HCT116 (cell line): ENCODE results near the gene TMEM237. TPM values are rescaled to one million over a fixed set of nuclear protein-coding genes. Genes with fewer than 3 reads are reported as not detected.

ENCODE experiments used
- ATAC-seq: fragments of 200-7000 bp; cut with Tn5 transposase; 2 replicates; pipeline ENCODE4 v1.9.1; 2020; ENCODE audit warnings: mild to moderate bottlenecking, moderate library complexity
- BruUV-seq: library from RNA; stranded (reverse); fragments of 400-500 nt; replicated peaks from 2 replicates; lab custom pipeline; 2021; lab: Mats Ljungman, UMichigan
- CTCF ChIA-PET: fragments of 300-600 bp; sonication (Branson Sonifier 250); formaldehyde crosslinking; loops from one replicate; lab custom pipeline; 2021; ENCODE audit warnings: antibody characterized with exemption; lab: Charles Lee
- POLR2A ChIA-PET: fragments of 300-600, 350-600 bp; sonication (Branson Sonifier 250); formaldehyde crosslinking; loops from one replicate; lab custom pipeline; 2021; ENCODE audit warnings: antibody characterized with exemption; lab: Charles Lee
- RAD21 ChIA-PET, 2 experiments: fragments of 300-600 bp; sonication (Branson Sonifier 250); formaldehyde crosslinking; loops; one replicate each; lab custom pipeline; 2023; ENCODE audit warnings: low total read pairs in 2 of 2; ENCODE audit not compliant: uncharacterized antibody in 2 of 2, unreplicated experiment in 2 of 2, low non-redundant PET in 1 of 2; lab: Charles Lee
- DNase-seq: peaks from one replicate; pipeline ENCODE4 v3.0.0-alpha.2; 2010; ENCODE audit warnings: low read depth, low spot score
- H2AFZ ChIP-seq: fragments of 200-600 bp; shearing (Covaris generic), sonication (generic); 2 replicates; pipeline ENCODE4 v1.6.1; 2017; ENCODE audit warnings: low read depth, mixed run types, mixed read lengths, antibody characterized with exemption, low read length; ENCODE audit not compliant: poor library complexity, severe bottlenecking
- H3K27ac ChIP-seq: 2 replicates; pipeline ENCODE4 v1.5.1; 2012; ENCODE audit warnings: low read depth, low read length
- H3K27me3 ChIP-seq: fragments of 200-600 bp; sonication (generic); 2 replicates; pipeline ENCODE4 v1.6.1; 2016; ENCODE audit warnings: mixed run types, low read length, mixed read lengths; ENCODE audit not compliant: insufficient read depth
- H3K36me3 ChIP-seq, 2 experiments: fragments of 200-500 bp in 1 of 2; fragments of 200-600 bp in 1 of 2; sonication (Bioruptor generic) in 1 of 2; sonication (generic) in 1 of 2; 2 replicates each; pipeline versions ENCODE4 v1.5.1 to v1.6.1; 2014 to 2016; ENCODE audit warnings: low read length in 2 of 2, inconsistent platforms in 1 of 2, mixed read lengths in 1 of 2, mixed run types in 1 of 2; ENCODE audit not compliant: insufficient read depth in 2 of 2, control insufficient read depth in 1 of 2
- H3K4me1 ChIP-seq, 2 experiments: fragments of 200-600 bp in 1 of 2; sonication (generic) in 1 of 2; 2 replicates each; pipeline versions ENCODE4 v1.5.1 to v1.6.1; 2012 to 2017; ENCODE audit warnings: low read length in 2 of 2, inconsistent platforms in 1 of 2, mild to moderate bottlenecking in 1 of 2, mixed read lengths in 1 of 2, mixed run types in 1 of 2, moderate library complexity in 1 of 2; ENCODE audit not compliant: insufficient read depth in 2 of 2, control insufficient read depth in 1 of 2
- H3K4me2 ChIP-seq: fragments of 200-600 bp; sonication (generic); 2 replicates; pipeline ENCODE4 v1.6.1; 2017; ENCODE audit warnings: mixed run types, low read length, mixed read lengths
- H3K4me3 ChIP-seq, 2 experiments: fragments of 200-600 bp in 1 of 2; sonication (generic) in 1 of 2; replicated peaks in 1 of 2; 2 replicates each; pipeline ENCODE4 v1.5.1; 2011 to 2016; ENCODE audit warnings: low read length in 2 of 2, control low read depth in 1 of 2, low read depth in 1 of 2, mild to moderate bottlenecking in 1 of 2, mixed read lengths in 1 of 2, mixed run types in 1 of 2
- H3K79me2 ChIP-seq: fragments of 200-600 bp; sonication (generic); 2 replicates; pipeline ENCODE4 v1.6.1; 2017; ENCODE audit warnings: mild to moderate bottlenecking, mixed run types, low read length, moderate library complexity, mixed read lengths; ENCODE audit not compliant: insufficient read depth
- H3K9ac ChIP-seq: fragments of 200-600 bp; sonication (generic); 2 replicates; pipeline ENCODE4 v1.6.1; 2016; ENCODE audit warnings: low read length, mixed read lengths
- H3K9me2 ChIP-seq: fragments of 200-600 bp; sonication (generic), shearing (Covaris generic); 2 replicates; pipeline ENCODE4 v1.6.1; 2017; ENCODE audit warnings: mixed run types, mild to moderate bottlenecking, moderate library complexity; ENCODE audit not compliant: insufficient read depth
- H3K9me3 ChIP-seq, 2 experiments: fragments of 200-500 bp in 1 of 2; fragments of 200-600 bp in 1 of 2; sonication (Bioruptor generic) in 1 of 2; sonication (generic) in 1 of 2; 2 replicates each; pipeline ENCODE4 v1.6.1; 2014 to 2017; ENCODE audit warnings: low read length in 2 of 2, mixed read lengths in 2 of 2, inconsistent platforms in 1 of 2, low read depth in 1 of 2, mild to moderate bottlenecking in 1 of 2, mixed run types in 1 of 2, moderate library complexity in 1 of 2; ENCODE audit not compliant: control insufficient read depth in 1 of 2, insufficient read depth in 1 of 2
- H4K20me1 ChIP-seq: fragments of 200-600 bp; sonication (generic), shearing (Covaris generic); 2 replicates; pipeline ENCODE4 v1.6.1; 2017; ENCODE audit warnings: mixed run types, mild to moderate bottlenecking, moderate library complexity; ENCODE audit not compliant: insufficient read depth
- CBX3 ChIP-seq: IDR thresholded peaks from 2 replicates; pipeline ENCODE4 v1.6.1; 2012; ENCODE audit warnings: low read depth
- CEBPB ChIP-seq: IDR thresholded peaks from 2 replicates; pipeline ENCODE4 v1.6.1; 2012; ENCODE audit warnings: low read depth
- EGR1 ChIP-seq: IDR thresholded peaks from 2 replicates; pipeline ENCODE4 v1.6.1; 2012; ENCODE audit warnings: low read depth
- ELF1 ChIP-seq: IDR thresholded peaks from 2 replicates; pipeline ENCODE4 v1.6.1; 2012; ENCODE audit warnings: low read depth, borderline replicate concordance
- EZH2phosphoT487 ChIP-seq: fragments of 200-600 bp; IDR thresholded peaks from 2 replicates; pipeline ENCODE4 v1.6.1; 2018; ENCODE audit warnings: antibody characterized with exemption, borderline replicate concordance
- FOSL1 ChIP-seq: IDR thresholded peaks from 2 replicates; pipeline ENCODE4 v1.6.1; 2012; ENCODE audit warnings: low read depth
- POLR2A ChIP-seq: IDR thresholded peaks from 2 replicates; pipeline ENCODE4 v1.7.0; 2011; ENCODE audit warnings: borderline replicate concordance; ENCODE audit not compliant: insufficient read depth, insufficient read length; ENCODE audit errors: extremely low read depth
- POLR2AphosphoS5 ChIP-seq: IDR thresholded peaks from 2 replicates; pipeline ENCODE4 v1.6.1; 2011; ENCODE audit warnings: mild to moderate bottlenecking, low read depth, low read length, moderate library complexity
- RAD21 ChIP-seq: IDR thresholded peaks from 2 replicates; pipeline ENCODE4 v1.6.1; 2012; ENCODE audit warnings: low read depth, mild to moderate bottlenecking
- SP1 ChIP-seq: IDR thresholded peaks from 2 replicates; pipeline ENCODE4 v1.6.1; 2012; ENCODE audit warnings: low read depth
- SRF ChIP-seq: IDR thresholded peaks from 2 replicates; pipeline ENCODE4 v1.6.1; 2012; ENCODE audit warnings: low read depth
- TCF7L2 ChIP-seq: IDR thresholded peaks from 2 replicates; pipeline ENCODE4 v1.7.0; 2011; ENCODE audit warnings: borderline replicate concordance, inconsistent platforms; ENCODE audit not compliant: insufficient read depth, insufficient read length; ENCODE audit errors: extremely low read depth
- YY1 ChIP-seq: IDR thresholded peaks from 2 replicates; pipeline ENCODE4 v1.6.1; 2011; ENCODE audit warnings: low read length, low read depth, moderate library complexity, mild to moderate bottlenecking; ENCODE audit not compliant: insufficient replicate concordance; ENCODE audit errors: extremely low read depth
- ZFX ChIP-seq: fragments of 450-650 bp; IDR thresholded peaks from 2 replicates; pipeline ENCODE4 v1.6.1; 2017
- intact Hi-C: fragments of 100-400 bp; cut with micrococcal nuclease; formaldehyde crosslinking; loops from 2 replicates; pipeline ENCODE4 v1.10.0; 2022
- total RNA-seq: library from RNA; stranded (reverse); gene quantifications from one replicate; pipeline ENCODE4 v1.2.1, GENCODE V29; 2021; ENCODE audit not compliant: unreplicated experiment
- TF ChIP-seq, protein P1 (sequence below), 3 experiments: fragments of 200-600 bp in 1 of 3; sonication (generic) in 1 of 3; IDR thresholded peaks in 2 of 3; conservative IDR thresholded peaks in 1 of 3; 2 replicates each; pipeline ENCODE4 v1.5.1; 2012 to 2017; ENCODE audit warnings: low read depth in 2 of 3, low read length in 2 of 3, antibody characterized with exemption in 1 of 3, borderline replicate concordance in 1 of 3, control low read depth in 1 of 3, mild to moderate bottlenecking in 1 of 3, mixed read lengths in 1 of 3, mixed run types in 1 of 3, moderate library complexity in 1 of 3; ENCODE audit not compliant: insufficient read depth in 1 of 3
- TF ChIP-seq, protein P2 (sequence below): IDR thresholded peaks from 2 replicates; pipeline ENCODE4 v1.6.1; 2011; ENCODE audit warnings: mild to moderate bottlenecking, low read length, moderate library complexity; ENCODE audit not compliant: insufficient replicate concordance; ENCODE audit errors: extremely low read depth
- TF ChIP-seq, protein P3 (sequence below): IDR thresholded peaks from 2 replicates; pipeline ENCODE4 v1.6.1; 2012
- TF ChIP-seq, protein P4 (sequence below): IDR thresholded peaks from 2 replicates; pipeline ENCODE4 v1.6.1; 2012; ENCODE audit warnings: low read depth

The TMEM237 gene
- total RNA-seq, 1 experiment from 2014 or later, result 29.4 TPM

DNA sequence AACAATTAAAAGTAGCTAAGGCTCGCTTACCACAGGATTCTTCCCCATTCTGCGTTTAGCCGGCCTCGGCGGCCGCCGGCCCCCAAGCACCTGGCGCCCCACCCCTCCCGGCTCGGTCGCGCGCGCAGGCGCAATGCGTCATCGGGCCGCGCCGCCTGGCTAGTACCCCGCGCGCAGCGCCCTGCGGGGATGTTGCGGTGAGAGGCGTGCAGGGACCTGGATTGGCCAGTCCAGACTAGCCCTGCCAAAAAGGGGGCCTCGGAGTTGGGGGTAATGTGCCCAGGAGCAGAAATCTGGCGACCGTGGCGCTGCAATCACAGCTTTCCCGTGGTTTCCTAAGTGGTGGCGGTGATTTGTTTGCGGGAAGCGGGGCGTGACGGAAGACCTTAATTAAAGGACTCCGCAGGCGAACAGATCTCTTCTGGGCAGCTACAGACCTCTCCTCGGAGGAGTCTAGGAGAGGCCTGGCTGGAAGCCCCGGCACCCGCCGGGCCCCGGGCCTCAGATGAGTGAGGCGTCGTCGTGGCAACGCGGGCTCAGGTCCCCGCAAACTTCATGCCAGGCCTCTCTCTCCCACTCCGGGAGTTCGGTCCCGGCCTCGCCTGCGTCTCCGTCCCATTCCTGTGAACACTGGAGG lies 606 bp downstream of the TMEM237 start:
- H4K20me1 ChIP-seq, result no peaks in the 10 kb centered on the region
- H3K36me3 ChIP-seq, result peaks cover 0 to 2% of the 10 kb centered on the region in 2 experiments; a peak in 1 of 4 replicates
- POLR2A ChIA-PET, result interaction anchor here (0.6 kb wide), 2 partner anchors 164 to 728 kb away, joined by 3 to 8 read pairs; no protein-coding TSS in a partner anchor
- DNase-seq (peak; percentile 64), ATAC-seq (peak; percentile 90)
- no peaks in the 10 kb centered on the region for H3K9me3 ChIP-seq
- intact Hi-C loops, result loop anchor here (5.0 to 10.0 kb wide), 2 partner anchors 188 to 410 kb away; partner anchors contain the start of genes STRADB and TRAK2
- peak overlapping the region; percentile 28 for H2AFZ ChIP-seq
- RAD21 ChIA-PET, result interaction anchor here in 1 of 2 experiments (0.6 kb wide), 1 partner anchor 70 kb away, joined by 7 read pairs; no protein-coding TSS in a partner anchor
- no peaks in the 10 kb centered on the region for H3K27me3 ChIP-seq
- CTCF ChIA-PET, result interaction anchor here (1.3 kb wide), 1 partner anchor 410 kb away, joined by 5 read pairs; no protein-coding TSS in a partner anchor
- TSS peak; percentile 84 for BruUV-seq
- H3K9ac ChIP-seq, result peak overlapping the region; percentile 84
- peak overlapping the region; percentile 71 to 90 for H3K4me3 ChIP-seq
- H3K27ac ChIP-seq, result peak overlapping the region; percentile 64
- peak overlapping the region; percentile 78 for H3K4me2 ChIP-seq
- no peaks in the 10 kb centered on the region for H3K9me2 ChIP-seq
- H3K4me1 ChIP-seq, result peaks cover 4 to 13% of the 10 kb centered on the region in 2 experiments
- H3K79me2 ChIP-seq, result peaks cover 5% of the 10 kb centered on the region; the same call in 1 of the 2 replicates
- no peak for TF ChIP-seq TCF7L2
- TF ChIP-seq EZH2phosphoT487, result no peak
- peak; percentile 85 for TF ChIP-seq ZFX
- peak; percentile 79 for TF ChIP-seq POLR2A
- no peak; the same call in 1 of the 2 replicates for TF ChIP-seq CBX3
- TF ChIP-seq, protein P1, sequence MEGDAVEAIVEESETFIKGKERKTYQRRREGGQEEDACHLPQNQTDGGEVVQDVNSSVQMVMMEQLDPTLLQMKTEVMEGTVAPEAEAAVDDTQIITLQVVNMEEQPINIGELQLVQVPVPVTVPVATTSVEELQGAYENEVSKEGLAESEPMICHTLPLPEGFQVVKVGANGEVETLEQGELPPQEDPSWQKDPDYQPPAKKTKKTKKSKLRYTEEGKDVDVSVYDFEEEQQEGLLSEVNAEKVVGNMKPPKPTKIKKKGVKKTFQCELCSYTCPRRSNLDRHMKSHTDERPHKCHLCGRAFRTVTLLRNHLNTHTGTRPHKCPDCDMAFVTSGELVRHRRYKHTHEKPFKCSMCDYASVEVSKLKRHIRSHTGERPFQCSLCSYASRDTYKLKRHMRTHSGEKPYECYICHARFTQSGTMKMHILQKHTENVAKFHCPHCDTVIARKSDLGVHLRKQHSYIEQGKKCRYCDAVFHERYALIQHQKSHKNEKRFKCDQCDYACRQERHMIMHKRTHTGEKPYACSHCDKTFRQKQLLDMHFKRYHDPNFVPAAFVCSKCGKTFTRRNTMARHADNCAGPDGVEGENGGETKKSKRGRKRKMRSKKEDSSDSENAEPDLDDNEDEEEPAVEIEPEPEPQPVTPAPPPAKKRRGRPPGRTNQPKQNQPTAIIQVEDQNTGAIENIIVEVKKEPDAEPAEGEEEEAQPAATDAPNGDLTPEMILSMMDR (IDR thresholded peaks at IDR 0.05 in 2 of 3, conservative IDR thresholded peaks at IDR 0.05 in 1 of 3; ENCODE audit: borderline replicate concordance in 1 of 3, insufficient read depth in 1 of 3, low read depth in 2 of 3, low read length in 2 of 3), result no peak
- TF ChIP-seq SRF, result peak; percentile 92
- peak; percentile 53 for TF ChIP-seq YY1
- TF ChIP-seq, protein P2, sequence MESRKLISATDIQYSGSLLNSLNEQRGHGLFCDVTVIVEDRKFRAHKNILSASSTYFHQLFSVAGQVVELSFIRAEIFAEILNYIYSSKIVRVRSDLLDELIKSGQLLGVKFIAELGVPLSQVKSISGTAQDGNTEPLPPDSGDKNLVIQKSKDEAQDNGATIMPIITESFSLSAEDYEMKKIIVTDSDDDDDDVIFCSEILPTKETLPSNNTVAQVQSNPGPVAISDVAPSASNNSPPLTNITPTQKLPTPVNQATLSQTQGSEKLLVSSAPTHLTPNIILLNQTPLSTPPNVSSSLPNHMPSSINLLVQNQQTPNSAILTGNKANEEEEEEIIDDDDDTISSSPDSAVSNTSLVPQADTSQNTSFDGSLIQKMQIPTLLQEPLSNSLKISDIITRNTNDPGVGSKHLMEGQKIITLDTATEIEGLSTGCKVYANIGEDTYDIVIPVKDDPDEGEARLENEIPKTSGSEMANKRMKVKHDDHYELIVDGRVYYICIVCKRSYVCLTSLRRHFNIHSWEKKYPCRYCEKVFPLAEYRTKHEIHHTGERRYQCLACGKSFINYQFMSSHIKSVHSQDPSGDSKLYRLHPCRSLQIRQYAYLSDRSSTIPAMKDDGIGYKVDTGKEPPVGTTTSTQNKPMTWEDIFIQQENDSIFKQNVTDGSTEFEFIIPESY, result peak; percentile 30
- TF ChIP-seq, protein P3, sequence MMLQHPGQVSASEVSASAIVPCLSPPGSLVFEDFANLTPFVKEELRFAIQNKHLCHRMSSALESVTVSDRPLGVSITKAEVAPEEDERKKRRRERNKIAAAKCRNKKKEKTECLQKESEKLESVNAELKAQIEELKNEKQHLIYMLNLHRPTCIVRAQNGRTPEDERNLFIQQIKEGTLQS, result no peak
- no peak for TF ChIP-seq FOSL1
- TF ChIP-seq, protein P4, sequence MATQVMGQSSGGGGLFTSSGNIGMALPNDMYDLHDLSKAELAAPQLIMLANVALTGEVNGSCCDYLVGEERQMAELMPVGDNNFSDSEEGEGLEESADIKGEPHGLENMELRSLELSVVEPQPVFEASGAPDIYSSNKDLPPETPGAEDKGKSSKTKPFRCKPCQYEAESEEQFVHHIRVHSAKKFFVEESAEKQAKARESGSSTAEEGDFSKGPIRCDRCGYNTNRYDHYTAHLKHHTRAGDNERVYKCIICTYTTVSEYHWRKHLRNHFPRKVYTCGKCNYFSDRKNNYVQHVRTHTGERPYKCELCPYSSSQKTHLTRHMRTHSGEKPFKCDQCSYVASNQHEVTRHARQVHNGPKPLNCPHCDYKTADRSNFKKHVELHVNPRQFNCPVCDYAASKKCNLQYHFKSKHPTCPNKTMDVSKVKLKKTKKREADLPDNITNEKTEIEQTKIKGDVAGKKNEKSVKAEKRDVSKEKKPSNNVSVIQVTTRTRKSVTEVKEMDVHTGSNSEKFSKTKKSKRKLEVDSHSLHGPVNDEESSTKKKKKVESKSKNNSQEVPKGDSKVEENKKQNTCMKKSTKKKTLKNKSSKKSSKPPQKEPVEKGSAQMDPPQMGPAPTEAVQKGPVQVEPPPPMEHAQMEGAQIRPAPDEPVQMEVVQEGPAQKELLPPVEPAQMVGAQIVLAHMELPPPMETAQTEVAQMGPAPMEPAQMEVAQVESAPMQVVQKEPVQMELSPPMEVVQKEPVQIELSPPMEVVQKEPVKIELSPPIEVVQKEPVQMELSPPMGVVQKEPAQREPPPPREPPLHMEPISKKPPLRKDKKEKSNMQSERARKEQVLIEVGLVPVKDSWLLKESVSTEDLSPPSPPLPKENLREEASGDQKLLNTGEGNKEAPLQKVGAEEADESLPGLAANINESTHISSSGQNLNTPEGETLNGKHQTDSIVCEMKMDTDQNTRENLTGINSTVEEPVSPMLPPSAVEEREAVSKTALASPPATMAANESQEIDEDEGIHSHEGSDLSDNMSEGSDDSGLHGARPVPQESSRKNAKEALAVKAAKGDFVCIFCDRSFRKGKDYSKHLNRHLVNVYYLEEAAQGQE, result no peak
- no peak for TF ChIP-seq RAD21
- TF ChIP-seq SP1, result peak; percentile 30; the same call in 1 of the 2 replicates
- peak; percentile 88 for TF ChIP-seq POLR2AphosphoS5
- no peak for TF ChIP-seq EGR1
- no peak for TF ChIP-seq ELF1
- no peak for TF ChIP-seq CEBPB
